MCF 10A (cell line): Measurements from ENCODE around the gene SLC25A10. TPM values are rescaled to one million over a fixed set of nuclear protein-coding genes. Genes with fewer than 3 reads are reported as not detected.

Experiments
- BruUV-seq: library from RNA; stranded (reverse); fragments of 400-500 nt; replicated peaks from 2 replicates; lab custom pipeline; 2021; lab: Mats Ljungman, UMichigan
- CTCF ChIA-PET: fragments of 300-600 bp; sonication (Branson Sonifier 250); formaldehyde crosslinking; extraction: SDS; loops from one replicate; lab custom pipeline; 2021; ENCODE audit warnings: antibody characterized with exemption, inconsistent platforms; lab: Yijun Ruan, JAX
- POLR2A ChIA-PET: fragments of 300-600, 350-650 bp; sonication (Branson Sonifier 250); formaldehyde crosslinking; extraction: SDS; loops from one replicate; lab custom pipeline; 2020; ENCODE audit warnings: antibody characterized with exemption, inconsistent platforms; lab: Yijun Ruan, JAX
- DNase-seq: peaks from one replicate; pipeline ENCODE4 v3.0.0-alpha.2; 2018; ENCODE audit not compliant: unreplicated experiment
- H3K27ac Mint-ChIP-seq: one replicate; pipeline ENCODE4 v1.8.0; 2022; ENCODE audit warnings: mild to moderate bottlenecking, low read depth, mixed read lengths; ENCODE audit not compliant: unreplicated experiment
- H3K27me3 Mint-ChIP-seq: one replicate; pipeline ENCODE4 v1.8.0; 2022; ENCODE audit warnings: mixed read lengths; ENCODE audit not compliant: insufficient read depth, unreplicated experiment
- H3K36me3 Mint-ChIP-seq: one replicate; pipeline ENCODE4 v1.8.0; 2022; ENCODE audit warnings: mild to moderate bottlenecking, moderate library complexity, mixed read lengths; ENCODE audit not compliant: insufficient read depth, unreplicated experiment
- H3K4me1 Mint-ChIP-seq: one replicate; pipeline ENCODE4 v1.8.0; 2022; ENCODE audit warnings: mixed read lengths; ENCODE audit not compliant: insufficient read depth, unreplicated experiment
- H3K4me3 Mint-ChIP-seq: one replicate; pipeline ENCODE4 v1.8.0; 2022; ENCODE audit warnings: mild to moderate bottlenecking, moderate library complexity, mixed read lengths; ENCODE audit not compliant: unreplicated experiment
- H3K9me3 Mint-ChIP-seq: one replicate; pipeline ENCODE4 v1.8.0; 2022; ENCODE audit warnings: mixed read lengths; ENCODE audit not compliant: unreplicated experiment
- intact Hi-C: fragments of 100-400 bp; cut with micrococcal nuclease; formaldehyde crosslinking; loops from 2 replicates; pipeline ENCODE4 v1.14.1; 2022
- total RNA-seq: library from RNA; stranded (reverse); gene quantifications from 2 replicates; pipeline ENCODE4 v1.2.3, GENCODE V29; 2022
- TF ChIP-seq, protein P1 (sequence below): fragments of 200-600 bp; IDR thresholded peaks from one replicate; pipeline ENCODE4 v1.8.0; 2022; ENCODE audit warnings: antibody characterized with exemption, mild to moderate bottlenecking; ENCODE audit not compliant: unreplicated experiment

Gene SLC25A10
- total RNA-seq, 1 experiment from 2014 or later, result 9.5 TPM

- Mint-ChIP-seq H3K4me1 (peaks cover 15% of the 10 kb centered on the region), H3K27me3 (no peaks in the 10 kb centered on the region), H3K27ac (peak overlapping the region; percentile 79), H3K36me3 (peaks cover 41% of the 10 kb centered on the region), H3K9me3 (no peaks in the 10 kb centered on the region), H3K4me3 (peak overlapping the region; percentile 85)
- ChIA-PET CTCF (no interaction called here), POLR2A (interaction anchor here (0.7 to 8.0 kb wide), 13 partner anchors 10 to 114 kb away, joined by 3 to 101 read pairs (median 6); partner anchors contain the start of genes ARL16, FAAP100, HGS and MRPL12)
- no peak for DNase-seq
- TF ChIP-seq, protein P1, sequence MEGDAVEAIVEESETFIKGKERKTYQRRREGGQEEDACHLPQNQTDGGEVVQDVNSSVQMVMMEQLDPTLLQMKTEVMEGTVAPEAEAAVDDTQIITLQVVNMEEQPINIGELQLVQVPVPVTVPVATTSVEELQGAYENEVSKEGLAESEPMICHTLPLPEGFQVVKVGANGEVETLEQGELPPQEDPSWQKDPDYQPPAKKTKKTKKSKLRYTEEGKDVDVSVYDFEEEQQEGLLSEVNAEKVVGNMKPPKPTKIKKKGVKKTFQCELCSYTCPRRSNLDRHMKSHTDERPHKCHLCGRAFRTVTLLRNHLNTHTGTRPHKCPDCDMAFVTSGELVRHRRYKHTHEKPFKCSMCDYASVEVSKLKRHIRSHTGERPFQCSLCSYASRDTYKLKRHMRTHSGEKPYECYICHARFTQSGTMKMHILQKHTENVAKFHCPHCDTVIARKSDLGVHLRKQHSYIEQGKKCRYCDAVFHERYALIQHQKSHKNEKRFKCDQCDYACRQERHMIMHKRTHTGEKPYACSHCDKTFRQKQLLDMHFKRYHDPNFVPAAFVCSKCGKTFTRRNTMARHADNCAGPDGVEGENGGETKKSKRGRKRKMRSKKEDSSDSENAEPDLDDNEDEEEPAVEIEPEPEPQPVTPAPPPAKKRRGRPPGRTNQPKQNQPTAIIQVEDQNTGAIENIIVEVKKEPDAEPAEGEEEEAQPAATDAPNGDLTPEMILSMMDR, result no peak
- TSS peak; percentile 65 for BruUV-seq
- intact Hi-C loops, result loop anchor here (2.0 kb wide), 3 partner anchors 15 to 29 kb away; partner anchors contain the start of genes ARL16, NPLOC4 and TSPAN10
These were observed 46.1 kb upstream of the SLC25A10 start for GRCh38 chr17:81666092-81666341.

DNA sequence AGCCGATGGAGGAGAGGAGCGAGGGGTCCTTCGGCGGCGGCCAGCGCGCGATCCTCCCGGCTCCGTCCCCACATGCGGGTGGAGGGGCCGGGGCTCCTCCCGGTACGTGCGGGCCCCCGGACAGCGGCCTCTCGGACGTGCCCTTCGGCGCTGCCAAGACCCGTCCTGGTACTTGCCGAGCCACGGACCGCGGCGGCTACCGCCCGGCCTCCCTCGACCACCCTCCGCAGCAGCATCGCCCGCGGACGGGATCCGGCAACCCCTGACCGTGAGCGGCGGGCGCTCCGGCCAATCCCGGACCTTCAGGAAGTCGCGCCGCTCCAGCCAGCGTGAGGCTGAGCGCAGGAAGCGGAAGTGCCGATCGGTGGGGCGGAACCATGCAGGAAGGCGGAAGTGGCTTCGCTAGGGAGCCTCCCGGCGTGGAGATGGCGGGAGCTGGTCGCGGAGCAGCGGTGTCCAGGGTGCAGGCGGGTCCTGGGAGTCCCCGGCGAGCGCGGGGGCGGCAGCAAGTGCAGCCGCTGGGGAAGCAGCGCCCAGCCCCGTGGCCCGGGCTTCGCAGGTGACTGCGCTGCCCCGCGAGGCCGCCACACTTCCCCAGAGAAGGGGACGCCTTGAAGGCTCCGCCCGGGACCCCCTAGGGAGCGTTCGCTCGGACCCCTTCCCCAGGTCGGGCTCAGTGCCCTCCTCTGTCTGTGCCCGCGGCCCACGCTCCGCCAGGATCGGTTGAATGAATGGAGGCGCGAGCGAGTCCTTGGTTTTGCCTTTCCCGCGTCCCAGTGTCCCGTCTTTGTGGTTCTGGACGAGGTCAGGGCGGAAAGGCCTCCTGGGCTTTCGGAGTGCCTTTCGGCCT lies 45.5 kb upstream of the SLC25A10 start, which contains the start of the genes CCDC137 and OXLD1:
Gene CCDC137 (plus strand): TSS at position 396 of the 850 bp plus-strand sequence. CDS start 30 bp downstream, at position 426.
Gene OXLD1 (minus strand): TSS at position 264 of the 850 bp plus-strand sequence. CDS start 28 bp downstream, at position 236.
- intact Hi-C loops, result loop anchor here (2.0 kb wide), 3 partner anchors 16 to 30 kb away; partner anchors contain the start of genes ARL16, NPLOC4 and TSPAN10
- CTCF ChIA-PET, result no interaction called here
- no TSS peak for BruUV-seq

GRCh38 chr17:81667754-81668153 lies 44.3 kb upstream of the SLC25A10 start:
- no peaks in the 10 kb centered on the region for H3K9me3 Mint-ChIP-seq
- no TSS peak for BruUV-seq
- intact Hi-C loops, result loop anchor here (2.0 kb wide), 3 partner anchors 15 to 31 kb away; partner anchors contain the start of genes ARL16, NPLOC4 and TSPAN10
- ChIA-PET POLR2A (interaction anchor here (0.6 to 8.0 kb wide), 5 partner anchors 10 to 750 kb away, joined by 3 to 101 read pairs (median 4); partner anchors contain the start of genes ARL16 and HGS), CTCF (interaction anchor here (0.6 to 1.3 kb wide), 4 partner anchors 13 to 57 kb away, joined by 3 to 5 read pairs (median 4); no protein-coding TSS in a partner anchor)
- DNase-seq, result peak; percentile 17
- H3K27ac Mint-ChIP-seq, result peak overlapping the region; percentile 79
- peaks cover 15% of the 10 kb centered on the region for H3K4me1 Mint-ChIP-seq
- peak overlapping the region; percentile 85 for H3K4me3 Mint-ChIP-seq
- TF ChIP-seq, protein P1, result no peak
- H3K36me3 Mint-ChIP-seq, result peaks cover 54% of the 10 kb centered on the region
- H3K27me3 Mint-ChIP-seq, result no peaks in the 10 kb centered on the region

More for the DNA sequence above, 45.5 kb upstream of the SLC25A10 start, which contains the start of the genes CCDC137 and OXLD1:
- Mint-ChIP-seq H3K27ac (peak within 1 kb of the TSS; percentile 79), H3K9me3 (no peaks in the 10 kb centered on the region), H3K4me3 (peak within 1 kb of the TSS; percentile 85), H3K36me3 (peaks cover 43% of the 10 kb centered on the region), H3K4me1 (peaks cover 15% of the 10 kb centered on the region), H3K27me3 (no peaks in the 10 kb centered on the region)
- POLR2A ChIA-PET, result interaction anchor here (0.6 to 8.0 kb wide), 20 partner anchors 10 to 1276 kb away, joined by 3 to 101 read pairs (median 4); partner anchors contain the start of genes ARL16, HGS, MCRIP1 and MRPL12
- DNase-seq, result peak; percentile 92
- TF ChIP-seq, protein P1, result no peak

- ChIA-PET POLR2A (no interaction called here), CTCF (interaction anchor here (0.6 to 0.9 kb wide), 2 partner anchors 10 to 441 kb away, joined by 3 to 5 read pairs; no protein-coding TSS in a partner anchor)
- H3K27ac Mint-ChIP-seq, result no peak overlapping the region
- BruUV-seq, result no TSS peak
- peaks cover 14% of the 10 kb centered on the region for H3K4me1 Mint-ChIP-seq
- H3K9me3 Mint-ChIP-seq, result no peaks in the 10 kb centered on the region
- no peak overlapping the region for H3K4me3 Mint-ChIP-seq
- TF ChIP-seq, protein P1, result no peak
- no peak for DNase-seq
- intact Hi-C loops, result no loop called here
- H3K27me3 Mint-ChIP-seq, result no peaks in the 10 kb centered on the region
- H3K36me3 Mint-ChIP-seq, result peaks cover 57% of the 10 kb centered on the region
These were observed 39.6 kb upstream of the SLC25A10 start for GRCh38 chr17:81672504-81672903.
